Thoracic aorta endothelial cell (primary cell): ENCODE measurements around the gene ABHD17A. TPM values are rescaled to one million over a fixed set of nuclear protein-coding genes. Genes with fewer than 3 reads are reported as not detected.

Experiments used
- total RNA-seq: library from RNA; depleted of rRNA; stranded (reverse); fragments of >200 nt; gene quantifications from 2 replicates; pipeline ENCODE4 v1.2.3, GENCODE V29; 2012

ABHD17A gene
- total RNA-seq: 56.3 and 82.8 TPM in 2 replicates

DNA sequence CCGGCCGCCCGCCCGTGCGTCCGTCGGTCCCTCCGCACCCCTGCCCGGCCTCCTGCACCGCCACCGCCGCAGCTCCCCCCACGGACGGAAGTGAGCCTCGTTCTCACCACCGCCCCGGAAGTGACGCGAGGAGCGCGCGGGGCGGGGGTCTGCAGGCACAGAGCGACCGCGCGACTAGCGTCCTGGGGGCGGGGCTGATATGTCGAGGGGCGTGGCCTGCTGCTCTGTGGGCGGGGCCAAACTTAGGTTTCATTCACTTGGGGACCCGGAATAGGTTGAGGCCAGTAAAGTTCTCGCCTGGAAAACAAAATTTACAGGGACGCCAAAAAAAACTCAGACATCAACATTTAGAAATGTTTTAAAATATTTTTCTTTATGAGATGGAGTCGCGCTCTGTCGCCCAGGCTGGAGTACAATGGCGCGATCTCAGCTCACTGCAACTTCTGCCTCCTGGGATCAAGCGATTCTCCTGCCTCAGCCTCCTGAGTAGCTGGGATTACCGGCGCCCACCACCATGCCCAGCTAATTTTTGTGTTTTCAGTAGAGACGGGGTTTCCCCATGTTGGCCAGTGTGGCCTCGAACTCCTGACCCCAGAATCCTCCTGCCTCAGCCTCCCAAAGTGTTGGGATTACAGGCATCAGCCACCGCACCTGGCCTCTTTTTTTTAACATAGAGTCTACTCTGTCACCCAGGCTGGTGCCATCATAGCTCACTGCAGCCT lies at the start of gene ABHD17A:
TSS of gene ABHD17A (minus strand) at position 99 of the 722 bp plus-strand sequence. CDS start 3,930 bp downstream, outside the sequence.

DNA sequence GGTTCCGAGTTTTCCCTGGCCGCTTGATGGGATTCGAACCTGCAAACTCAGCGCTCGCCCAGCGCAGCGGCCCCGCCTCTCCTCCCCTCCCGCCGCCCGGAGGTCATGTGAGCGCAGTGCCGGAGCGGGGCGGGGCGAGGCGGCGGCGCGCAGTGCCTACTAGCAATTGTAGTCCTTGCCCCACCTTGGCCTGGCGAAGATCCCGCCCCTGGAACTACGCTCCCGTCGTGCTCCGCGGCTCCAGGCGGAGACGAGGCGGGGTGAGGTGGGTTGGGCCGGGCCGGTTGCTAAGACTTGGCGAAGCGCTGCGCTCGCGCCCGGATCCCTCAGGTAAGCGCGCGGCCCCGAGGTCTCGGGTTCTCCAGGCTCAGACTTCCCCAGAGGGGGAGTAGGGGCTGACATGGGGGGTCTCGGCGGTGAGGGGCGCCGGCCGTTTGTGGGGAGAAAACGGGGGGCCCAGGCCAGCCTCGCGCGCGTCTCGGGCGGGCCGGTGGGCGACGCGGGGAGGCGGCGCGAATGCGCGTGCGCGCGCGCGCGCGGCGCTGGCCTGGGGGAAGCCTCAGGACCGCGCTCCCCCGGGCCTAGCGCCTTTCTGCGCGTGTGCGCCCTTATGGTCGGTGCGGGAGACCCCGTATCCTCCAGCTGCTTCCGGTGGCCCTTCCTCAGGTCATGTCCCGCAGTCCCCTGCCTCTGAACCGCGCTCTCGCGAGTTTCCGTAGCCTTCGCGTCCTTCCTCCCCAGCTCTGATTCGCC lies 20.0 kb upstream of the ABHD17A start, which contains the start of the genes ADAT3 and SCAMP4:
TSS of gene ADAT3 (plus strand) at position 290 of the 753 bp plus-strand sequence. CDS start 6,649 bp downstream, outside the sequence.
TSS of gene SCAMP4 (plus strand) at position 290 of the 753 bp plus-strand sequence. CDS start 9,621 bp downstream, outside the sequence.

DNA sequence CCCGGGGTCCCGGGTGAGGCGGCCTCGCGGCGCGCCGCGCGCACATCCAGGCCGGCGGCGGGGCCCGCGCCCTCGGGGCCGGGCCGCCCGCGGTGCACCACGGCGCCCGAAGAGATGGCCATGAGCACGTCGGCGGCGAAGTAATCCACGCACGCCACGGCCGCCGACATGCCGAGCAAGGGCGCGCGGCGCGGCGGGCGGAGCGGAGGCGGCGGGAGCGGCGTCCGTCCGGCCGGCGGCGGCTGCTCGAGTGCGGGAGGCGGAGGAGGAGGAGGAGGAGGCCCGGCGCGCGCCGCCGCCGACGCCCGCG lies 22.0 kb downstream of the ABHD17A start, which contains the start of gene KLF16:
TSS of gene KLF16 (minus strand) at position 252 of the 310 bp plus-strand sequence. CDS start at position 170, 82 bp downstream.

GRCh38 chr19:1848399-1849131 lies 36.7 kb downstream of the ABHD17A start, which contains the start of gene REXO1:
Gene REXO1, minus strand, starts transcription at chr19:1848483. Its CDS starts 125 bp downstream, at chr19:1848358.

Other genes with a start within 250 kb of the ABHD17A start
- gene TCF3, start 232.9 kb downstream of the ABHD17A start, total RNA-seq: 94.9 and 154 TPM in 2 replicates
- gene ONECUT3, start 132.0 kb downstream of the ABHD17A start, total RNA-seq: not detected in 2 replicates
- 1.2 and 2.2 TPM in 2 replicates for gene ATP8B3, start 73.2 kb downstream of the ABHD17A start, total RNA-seq
- gene REXO1, start 37.0 kb downstream of the ABHD17A start, total RNA-seq: 24.3 and 31.5 TPM in 2 replicates
- gene KLF16, start 21.9 kb downstream of the ABHD17A start, total RNA-seq: 11.0 and 14.4 TPM in 2 replicates
- gene ADAT3, start 19.9 kb upstream of the ABHD17A start, total RNA-seq: 3.9 and 5.6 TPM in 2 replicates
- 46.0 and 53.7 TPM in 2 replicates for gene SCAMP4, start 19.9 kb upstream of the ABHD17A start, total RNA-seq
- gene CSNK1G2, start 55.7 kb upstream of the ABHD17A start, total RNA-seq: 52.7 and 71.3 TPM in 2 replicates
- 39.5 and 59.9 TPM in 2 replicates for gene BTBD2, start 130.2 kb upstream of the ABHD17A start, total RNA-seq
- 74.6 and 104 TPM in 2 replicates for gene MKNK2, start 165.7 kb upstream of the ABHD17A start, total RNA-seq
- gene MOB3A, start 210.8 kb upstream of the ABHD17A start, total RNA-seq: 30.2 and 42.6 TPM in 2 replicates
- gene IZUMO4, start 211.4 kb upstream of the ABHD17A start, total RNA-seq: 0.27 and 0.50 TPM in 2 replicates